GM19372 (cell line): ENCODE measurements around the gene TMEM190.
"Not testable (repeated sequence)": the region's sequence is repeated elsewhere in the genome, so short reads cannot be mapped to it uniquely, and the experiment has no call there.

Experiments
- ATAC-seq: cut with Tn5 transposase; IDR thresholded peaks from one replicate; pipeline ENCODE4 v1.9.1; 2021; ENCODE audit warnings: mild to moderate bottlenecking, low read depth, moderate library complexity; ENCODE audit not compliant: unreplicated experiment

The TMEM190 gene

DNA sequence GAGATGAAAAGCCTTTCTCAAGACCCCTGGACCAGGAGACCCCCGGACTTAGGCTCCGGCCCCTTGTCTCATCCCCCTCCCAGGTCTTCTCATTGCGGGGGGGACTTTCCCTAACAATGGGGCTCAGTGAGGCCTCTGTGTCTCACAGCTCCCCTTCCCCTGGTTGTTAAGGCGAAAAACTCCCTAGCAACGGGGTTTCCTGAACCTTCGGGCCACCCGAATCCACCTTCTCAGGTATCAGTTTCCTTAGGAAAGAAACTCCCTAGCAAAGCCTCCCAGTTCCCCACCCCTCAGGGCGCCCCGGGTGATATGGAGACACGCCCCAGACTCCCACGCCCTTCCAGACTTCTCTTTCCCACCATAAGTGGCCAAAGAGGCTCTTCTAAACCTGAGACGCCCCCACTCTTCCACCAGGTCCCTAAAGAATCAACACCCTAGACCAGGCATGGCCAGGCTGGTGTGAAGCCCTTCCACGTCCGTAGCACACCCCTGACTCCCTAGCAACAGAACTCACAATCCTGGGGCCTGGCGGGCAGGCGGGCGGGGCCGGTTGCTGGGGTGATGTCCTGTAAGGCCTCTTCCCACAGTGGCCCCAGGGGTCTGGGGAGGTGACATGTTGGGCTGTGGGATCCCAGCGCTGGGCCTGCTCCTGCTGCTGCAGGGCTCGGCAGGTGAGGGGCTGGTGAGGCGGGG is at the start of gene TMEM190:
Gene TMEM190 (plus strand): TSS at position 586 of the 693 bp plus-strand sequence. CDS start 28 bp downstream, at position 614.
- no peak for ATAC-seq

DNA sequence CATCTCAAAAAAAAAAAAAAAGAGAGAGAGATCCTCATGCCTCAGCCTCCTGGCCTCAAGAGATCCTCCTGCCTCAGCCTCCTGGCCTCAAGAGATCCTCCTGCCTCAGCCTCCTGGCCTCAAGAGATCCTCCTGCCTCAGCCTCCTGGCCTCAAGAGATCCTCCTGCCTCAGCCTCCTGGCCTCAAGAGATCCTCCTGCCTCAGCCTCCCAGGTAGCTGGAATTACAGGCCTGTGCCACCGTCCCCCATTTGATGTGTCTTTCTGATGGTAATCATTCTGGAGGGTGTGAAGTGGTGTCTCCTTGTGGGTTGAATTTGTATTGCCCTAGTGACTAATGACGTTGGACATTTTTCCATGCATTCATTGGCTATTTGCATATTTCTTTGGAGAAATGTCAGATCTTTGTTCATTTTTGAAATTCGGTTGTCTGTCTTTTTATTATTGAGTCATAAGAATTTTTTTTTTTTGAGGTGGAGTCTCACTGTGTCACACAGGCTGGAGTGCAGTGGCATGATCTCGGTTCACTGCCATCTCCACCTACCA is 47.8 kb upstream of the TMEM190 start:
- ATAC-seq, result not testable (repeated sequence)

DNA sequence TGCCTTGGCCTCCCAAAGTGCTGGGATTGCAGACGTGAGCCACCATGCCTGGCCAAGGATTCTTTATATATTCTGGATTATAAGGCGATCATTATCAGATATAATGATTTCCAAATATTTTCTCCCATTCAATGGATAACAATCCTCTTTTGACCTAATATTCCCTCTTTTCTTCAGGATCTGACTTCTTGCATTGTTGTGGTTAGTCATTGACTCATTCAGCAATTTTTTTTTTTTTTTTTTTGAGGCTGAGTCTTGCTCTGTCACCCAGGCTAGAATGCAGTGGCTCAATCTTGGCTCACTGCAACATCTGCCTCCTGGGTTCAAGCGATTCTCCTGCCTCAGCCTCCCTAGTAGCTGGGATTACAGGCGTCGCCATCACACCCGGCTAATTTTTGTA is 46.8 kb upstream of the TMEM190 start:
- not testable (repeated sequence) for ATAC-seq

DNA sequence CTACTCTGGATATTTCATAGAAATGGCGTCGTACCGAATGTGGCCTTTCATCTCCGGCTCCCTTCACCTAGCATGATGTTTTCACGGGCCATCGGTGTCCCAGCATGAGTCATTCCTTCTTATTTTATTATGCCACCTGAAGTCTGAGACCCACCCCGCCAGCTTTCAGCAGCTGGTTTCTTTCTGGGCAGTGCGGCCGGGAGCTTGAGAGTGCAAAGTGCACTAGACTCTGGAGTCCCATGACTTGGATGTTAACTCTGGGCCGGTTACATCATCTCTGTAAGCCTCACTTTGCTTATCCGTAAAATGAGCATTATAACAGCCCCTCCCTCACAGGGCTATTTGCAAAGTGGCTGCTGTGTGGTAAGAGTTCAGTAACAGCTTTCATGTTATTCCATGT is 42.8 kb upstream of the TMEM190 start:
- no peak for ATAC-seq

DNA sequence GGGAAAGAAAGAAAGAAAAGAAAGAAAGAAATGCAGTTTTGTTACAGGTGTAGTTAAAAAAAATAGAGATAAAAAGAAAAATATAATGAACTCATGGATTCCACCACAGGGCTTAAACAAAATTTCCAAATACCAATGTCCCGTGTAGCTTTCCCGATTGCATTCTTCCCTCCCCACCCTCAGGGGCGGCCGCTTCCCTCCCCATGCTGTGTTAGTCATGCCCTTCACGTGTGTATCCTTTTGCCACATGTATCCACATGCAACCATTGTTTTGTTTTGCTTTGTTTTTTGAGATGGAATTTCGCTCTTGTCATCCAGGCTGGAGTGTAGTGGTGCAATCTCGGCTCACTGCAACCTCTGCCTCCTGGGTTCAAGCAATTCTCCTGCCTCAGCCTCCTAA is 40.5 kb upstream of the TMEM190 start:
- ATAC-seq, result no peak

DNA sequence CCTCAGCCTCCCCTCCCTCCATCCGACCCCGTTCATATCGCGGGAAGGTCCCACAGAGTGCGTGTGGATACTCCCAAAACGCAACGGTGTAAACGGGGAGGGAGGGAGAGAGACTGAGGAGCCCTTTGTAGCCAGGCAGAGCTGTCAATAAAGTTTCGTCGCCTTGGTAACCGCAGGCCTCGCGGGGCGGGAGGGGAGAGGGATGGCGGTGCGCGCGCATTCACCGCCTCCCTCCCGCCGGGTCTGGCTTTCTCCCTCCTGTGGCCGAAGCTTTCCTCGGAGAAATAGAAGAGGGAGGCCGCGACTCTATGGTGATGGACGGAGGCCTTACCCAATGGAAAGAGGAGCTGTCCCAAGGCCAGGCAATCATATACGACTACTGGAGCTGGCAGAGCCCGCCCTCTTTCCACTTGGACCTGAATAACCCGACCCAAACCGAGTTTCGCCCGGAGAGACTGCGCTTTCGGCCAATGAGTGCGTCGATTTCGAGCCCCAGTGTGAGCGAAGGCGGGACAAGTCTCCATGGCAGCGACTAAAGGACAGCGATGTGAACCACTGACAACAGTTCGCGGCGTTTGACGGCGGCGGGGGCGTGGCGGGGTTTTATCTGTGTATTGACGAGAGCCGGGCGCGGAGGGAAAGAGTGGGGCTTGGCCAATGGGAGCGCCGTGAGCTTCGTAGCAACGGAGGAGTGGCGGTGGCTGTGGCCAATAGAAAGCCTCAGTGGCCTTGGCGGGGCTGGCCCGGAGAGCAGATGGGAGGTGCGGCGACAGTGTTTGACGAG is 37.3 kb upstream of the TMEM190 start, which contains the start of gene KMT5C:
Gene KMT5C (plus strand): TSS at position 772 of the 784 bp plus-strand sequence. CDS start 2,061 bp downstream, outside the sequence.
- peak; percentile 78 for ATAC-seq

DNA sequence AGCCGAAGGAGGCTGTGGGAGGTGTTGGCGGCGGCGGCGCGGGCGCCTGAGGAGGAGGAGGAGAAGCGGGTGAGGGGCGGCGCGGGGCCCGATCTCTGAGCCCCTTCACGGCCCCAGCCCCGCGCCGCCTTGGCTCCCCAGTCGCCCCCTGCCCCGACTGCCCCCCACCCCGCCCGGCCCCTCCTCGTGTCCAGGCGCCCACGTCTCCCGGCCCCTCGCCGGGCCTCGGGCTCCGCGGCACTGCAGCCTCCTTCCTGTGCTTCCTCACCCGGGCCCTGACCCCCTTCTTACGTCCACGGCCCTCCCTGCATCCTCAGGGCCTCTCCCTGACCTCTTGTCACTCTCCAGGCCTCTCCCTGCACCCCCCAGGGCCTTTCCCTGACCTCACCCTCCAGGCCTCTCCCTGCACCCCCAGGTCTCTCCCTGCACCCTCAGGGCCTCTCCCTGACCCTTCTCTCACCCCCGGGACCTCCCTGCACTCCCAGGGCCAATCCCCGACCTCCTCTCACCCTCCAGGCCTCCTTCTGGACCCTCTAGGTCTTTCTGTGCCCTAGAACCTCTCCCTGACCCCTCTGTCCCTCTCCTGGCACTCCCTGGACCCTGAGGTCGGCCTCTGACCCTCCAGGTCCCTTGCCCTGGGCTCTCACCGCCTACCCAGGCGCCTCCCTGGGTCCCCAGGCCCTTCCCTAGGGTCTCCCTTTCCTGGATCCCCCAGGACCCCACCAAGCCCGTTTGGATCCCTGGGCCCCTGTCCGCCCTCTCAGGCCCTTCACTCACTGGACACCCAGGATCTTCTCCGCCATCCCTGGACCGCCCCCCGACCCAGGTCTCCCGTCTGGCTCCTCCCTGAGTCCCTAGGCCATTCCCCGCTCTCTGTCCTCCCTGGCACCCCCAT is 36.5 kb upstream of the TMEM190 start:
- ATAC-seq, result no peak

DNA sequence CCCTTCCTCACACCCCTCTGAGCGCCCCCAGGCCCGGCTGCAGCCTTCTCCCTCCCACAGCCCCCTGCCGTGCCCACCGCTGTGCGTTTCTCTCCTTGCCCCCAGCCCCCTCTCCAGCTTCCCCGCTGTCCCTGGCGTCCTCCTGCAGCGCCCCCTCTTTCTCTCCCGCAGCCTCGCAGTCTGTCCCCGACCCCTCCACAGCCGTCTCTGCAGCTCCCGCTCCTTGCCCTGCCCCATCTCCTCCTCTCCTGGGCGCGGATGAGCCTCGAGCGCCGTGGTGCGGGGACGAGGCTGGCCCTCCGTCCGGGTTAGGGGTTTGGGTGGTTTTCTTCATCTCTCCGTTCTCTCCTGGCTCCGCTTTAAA is 35.9 kb upstream of the TMEM190 start:
- ATAC-seq, result no peak

DNA sequence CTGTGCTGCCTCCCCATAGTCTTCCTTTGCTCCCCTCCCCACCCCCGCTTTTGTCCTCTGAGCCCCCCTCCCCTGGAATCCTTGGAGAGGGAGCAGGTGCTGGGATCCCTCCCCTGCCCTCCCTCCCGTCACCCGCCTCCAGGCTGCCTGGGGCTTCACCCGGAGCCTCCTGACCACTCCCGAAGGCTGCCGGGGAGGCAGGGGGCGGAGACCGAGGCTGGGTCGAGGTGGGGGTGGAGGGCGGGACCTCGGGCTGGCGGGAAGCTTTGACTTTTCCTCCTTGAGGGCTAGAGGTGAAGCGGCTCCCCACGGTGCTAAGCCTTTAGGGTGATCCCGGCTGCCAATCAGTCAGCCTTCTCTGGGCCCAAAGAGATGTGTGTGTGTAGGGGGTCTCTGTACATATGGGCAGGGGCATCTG is 35.4 kb upstream of the TMEM190 start:
- no peak for ATAC-seq

DNA sequence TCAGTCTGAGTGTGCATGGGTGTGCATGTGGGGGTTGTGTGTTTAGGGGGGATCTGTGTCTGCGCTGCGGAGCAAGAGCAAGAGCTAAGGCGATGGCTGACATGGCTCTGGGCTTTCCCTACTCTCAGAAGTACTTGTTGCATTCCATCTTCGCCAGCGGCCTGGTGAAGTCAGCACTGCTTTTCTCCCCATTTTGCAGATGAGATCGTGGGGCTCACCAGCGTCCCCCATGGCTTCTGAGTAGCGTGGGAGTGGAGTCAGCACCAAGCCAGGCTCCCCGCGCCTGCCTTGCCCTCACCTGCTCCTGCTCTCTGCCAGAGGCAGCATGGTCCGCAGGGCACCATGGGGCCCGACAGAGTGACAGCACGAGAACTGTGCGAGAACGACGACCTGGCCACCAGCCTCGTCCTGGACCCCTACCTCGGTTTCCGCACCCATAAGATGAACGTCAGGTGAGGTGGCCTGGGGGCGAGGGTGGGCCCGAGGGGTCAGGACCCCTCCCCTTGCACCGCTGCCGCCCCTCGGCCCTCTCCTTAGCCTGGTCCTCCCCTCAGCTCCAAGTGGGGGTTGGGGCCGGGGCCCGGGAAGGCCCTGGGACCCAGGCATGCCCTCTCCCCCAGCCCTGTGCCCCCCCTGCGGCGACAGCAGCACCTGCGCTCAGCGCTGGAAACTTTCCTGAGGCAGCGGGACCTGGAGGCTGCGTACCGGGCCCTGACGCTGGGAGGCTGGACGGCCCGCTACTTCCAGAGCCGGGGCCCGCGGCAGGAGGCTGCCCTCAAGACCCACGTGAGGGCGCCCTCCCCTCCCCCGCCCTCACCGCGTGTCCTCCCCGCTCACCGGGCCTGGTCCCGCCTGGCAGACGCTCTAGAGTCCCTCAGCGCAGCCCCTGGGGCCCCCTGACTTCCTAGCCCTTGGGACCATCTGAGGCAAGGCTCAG is 34.8 kb upstream of the TMEM190 start:
- no peak for ATAC-seq

DNA sequence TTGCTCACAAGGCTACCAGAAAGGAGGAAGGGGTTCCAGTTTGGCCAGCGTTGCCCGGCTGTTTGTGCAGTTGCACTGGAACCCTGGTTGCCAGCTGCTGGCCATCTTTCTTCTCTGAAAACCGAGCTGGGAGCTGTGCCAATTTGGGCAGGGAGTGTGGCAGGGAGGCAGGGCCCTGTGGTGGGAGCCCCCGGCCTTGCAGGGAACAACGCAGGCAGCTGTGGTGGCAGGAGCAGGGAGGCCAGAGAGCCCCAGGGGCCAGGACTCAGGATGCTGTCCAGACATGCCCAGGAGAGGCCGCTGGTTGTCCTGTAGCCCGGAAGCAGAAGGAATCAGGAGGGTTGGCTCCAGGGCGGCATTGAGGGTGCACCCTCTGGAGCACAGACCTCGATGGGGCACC is 32.2 kb upstream of the TMEM190 start:
- no peak for ATAC-seq

DNA sequence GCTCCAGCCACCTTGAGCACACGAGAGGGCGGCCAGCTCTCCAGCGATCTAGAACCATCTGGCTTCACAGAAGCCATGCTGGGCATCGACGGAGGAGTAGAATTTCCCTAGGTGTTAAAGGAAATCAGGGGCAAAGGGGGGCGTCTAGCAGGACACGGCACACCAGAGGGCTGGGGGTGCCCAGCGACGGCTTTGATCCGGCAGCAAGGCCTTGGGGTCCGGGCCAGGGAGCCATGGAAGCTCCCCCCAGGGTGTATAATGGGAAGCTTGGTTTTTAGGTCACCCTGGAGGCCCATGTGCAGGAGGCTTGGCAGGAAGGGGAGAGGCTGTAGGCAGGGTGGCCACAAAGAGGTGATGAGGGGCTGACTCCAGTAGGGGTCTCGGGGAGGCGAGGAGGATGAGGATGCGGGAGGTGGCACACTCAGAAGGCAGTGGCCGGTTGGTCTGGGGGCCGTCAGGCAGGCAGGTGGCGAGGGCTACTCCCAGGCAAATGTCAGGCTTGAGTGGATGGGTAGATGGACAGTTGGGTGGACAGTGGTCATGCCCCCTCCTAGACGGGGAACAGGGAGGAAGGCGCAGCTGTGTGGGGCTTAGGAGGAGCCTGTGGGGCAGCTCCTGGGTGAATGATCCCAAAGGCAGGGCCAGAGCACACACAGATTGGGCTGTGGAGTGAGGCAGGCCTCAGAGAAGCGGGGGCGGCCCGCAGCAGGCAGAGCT is 31.4 kb upstream of the TMEM190 start:
- no peak for ATAC-seq

DNA sequence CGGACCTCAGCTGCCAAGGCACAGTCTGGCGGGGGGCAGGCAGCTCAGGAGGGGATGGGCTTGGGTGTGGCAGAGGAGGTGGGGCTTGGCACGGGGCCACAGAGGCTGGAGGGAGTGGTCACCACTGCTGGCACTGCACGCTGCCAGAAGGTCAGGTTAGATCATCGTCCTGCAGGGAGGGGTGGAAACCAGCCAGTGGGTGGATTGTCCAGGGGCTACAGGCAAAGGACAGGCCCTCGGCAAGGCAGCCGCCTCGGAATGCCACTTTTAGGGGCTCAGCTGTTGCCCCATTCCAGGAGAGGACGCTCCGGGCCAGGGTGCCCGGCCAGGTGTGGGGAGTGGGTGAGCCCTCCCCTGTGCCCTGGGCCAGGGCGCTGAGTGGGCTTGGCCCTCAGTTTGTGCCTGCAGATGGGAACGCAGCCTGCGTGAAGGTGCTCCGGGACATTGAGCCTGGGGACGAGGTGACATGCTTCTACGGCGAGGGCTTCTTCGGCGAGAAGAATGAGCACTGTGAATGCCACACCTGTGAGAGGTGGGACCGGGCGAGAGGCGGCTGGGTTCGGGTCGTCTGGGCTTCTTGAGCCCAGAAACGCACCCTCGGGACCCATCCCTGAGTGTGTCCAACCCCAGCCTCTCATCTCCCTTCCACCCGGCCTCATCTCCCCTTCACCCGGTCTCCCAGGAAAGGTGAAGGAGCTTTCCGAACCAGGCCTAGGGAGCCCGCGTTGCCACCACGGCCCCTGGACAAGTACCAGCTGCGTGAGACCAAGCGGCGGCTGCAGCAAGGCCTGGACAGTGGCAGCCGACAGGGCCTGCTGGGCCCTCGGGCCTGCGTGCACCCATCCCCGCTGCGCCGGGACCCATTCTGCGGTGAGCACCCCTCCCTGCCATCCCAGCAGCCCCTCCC is 30.6 kb upstream of the TMEM190 start:
- ATAC-seq, result no peak

DNA sequence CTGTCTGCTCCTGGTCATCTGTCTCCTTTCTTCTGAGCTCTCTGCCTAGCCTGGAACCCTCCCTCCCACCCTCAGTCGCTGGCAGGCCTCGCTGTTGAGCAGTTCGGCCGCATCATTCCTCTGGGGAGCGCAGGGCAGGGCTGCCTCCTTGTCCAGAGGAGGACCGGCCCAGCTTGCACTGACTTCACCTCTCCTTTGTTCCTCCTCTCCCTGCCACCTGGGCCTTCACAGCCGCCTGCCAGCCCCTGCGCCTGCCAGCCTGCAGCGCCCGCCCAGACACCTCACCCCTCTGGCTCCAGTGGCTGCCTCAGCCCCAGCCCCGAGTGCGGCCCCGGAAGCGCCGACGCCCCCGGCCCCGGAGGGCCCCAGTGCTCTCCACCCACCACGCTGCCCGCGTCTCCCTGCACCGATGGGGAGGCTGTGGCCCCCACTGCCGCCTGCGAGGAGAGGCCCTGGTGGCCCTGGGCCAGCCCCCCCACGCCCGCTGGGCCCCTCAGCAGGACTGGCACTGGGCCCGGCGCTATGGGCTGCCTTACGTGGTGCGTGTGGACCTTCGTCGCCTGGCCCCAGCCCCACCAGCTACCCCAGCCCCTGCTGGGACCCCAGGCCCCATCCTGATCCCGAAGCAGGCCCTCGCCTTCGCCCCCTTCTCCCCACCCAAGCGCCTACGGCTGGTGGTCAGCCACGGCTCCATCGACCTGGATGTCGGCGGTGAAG is 29.7 kb upstream of the TMEM190 start:
- ATAC-seq, result no peak

DNA sequence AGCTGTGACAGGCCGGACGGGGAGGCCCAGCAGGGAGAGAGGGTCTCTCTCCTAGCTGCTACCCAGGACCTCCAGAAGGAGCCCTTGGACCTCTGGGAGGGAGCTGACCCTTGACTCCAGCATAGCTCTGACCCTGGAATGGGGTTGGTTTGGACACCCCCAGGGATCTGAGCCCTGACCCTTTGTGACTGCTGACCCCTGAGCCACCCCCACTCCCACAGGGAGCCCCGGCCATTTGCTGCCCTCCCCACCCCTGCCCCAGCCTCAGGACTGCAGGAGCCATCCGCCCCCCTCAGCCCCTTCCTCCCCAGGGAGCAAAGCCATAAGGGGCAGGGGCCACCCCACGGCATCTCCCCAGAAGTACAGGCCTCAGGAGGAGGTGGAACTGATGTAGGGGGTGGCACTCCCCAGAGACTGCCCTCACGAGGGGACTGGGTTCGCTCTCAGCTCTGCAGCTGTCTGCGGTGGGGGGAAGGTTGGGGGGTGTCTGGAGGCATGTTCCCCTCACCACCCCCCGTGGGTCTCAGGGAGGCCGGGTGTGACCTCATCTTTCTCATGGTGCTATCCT is 29.1 kb upstream of the TMEM190 start:
- ATAC-seq, result no peak

DNA sequence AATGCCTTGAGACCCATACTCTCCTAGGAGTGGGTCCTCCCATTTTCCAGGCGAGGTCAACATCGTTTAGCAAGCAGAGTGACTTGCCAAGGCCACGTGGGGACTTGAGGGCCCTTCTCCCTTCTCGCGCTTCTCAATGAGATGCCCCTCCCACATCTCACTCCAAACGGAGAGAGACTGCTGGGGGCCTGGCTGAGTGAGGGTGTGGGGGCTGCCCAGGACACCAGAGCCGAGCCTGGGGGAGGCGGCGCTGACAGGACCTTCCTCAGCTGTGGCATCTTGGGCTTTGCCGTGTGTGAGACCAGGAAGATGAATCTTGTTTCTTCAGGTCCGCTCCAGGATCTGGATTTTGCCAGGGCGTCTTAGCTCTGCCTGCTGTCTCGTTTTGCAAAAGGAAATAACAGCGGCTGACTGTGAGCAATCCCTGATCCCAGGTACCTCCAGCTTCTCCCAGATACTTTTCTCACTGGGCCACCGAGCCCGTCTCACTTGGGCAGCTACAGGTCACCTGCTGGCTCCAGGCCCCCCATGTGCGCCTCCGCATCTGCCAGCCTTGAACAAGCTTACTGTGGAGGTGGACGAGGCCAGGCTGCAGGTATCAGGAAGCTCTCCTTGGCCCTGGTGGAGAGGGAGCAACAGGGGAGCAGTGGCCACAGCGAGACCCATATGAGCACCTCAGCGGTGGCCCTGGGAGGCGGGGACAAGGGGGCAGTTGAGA is 28.1 kb upstream of the TMEM190 start:
- ATAC-seq, result no peak
